Caco-2 (cell line): ENCODE data around the gene BAZ1A. TPM values are rescaled to one million over a fixed set of nuclear protein-coding genes. Genes with fewer than 3 reads are reported as not detected.

ENCODE experiments used
- BruUV-seq: library from RNA; stranded (reverse); fragments of 400-500 nt; replicated peaks from 2 replicates; lab custom pipeline; 2021; lab: Mats Ljungman, UMichigan
- CTCF ChIA-PET: fragments of 300-600 bp; sonication (Branson Sonifier 250); formaldehyde crosslinking; loops from one replicate; lab custom pipeline; 2022; ENCODE audit warnings: antibody characterized with exemption; lab: Charles Lee
- POLR2A ChIA-PET: fragments of 300-600 bp; sonication (Branson Sonifier 250); formaldehyde crosslinking; loops from one replicate; lab custom pipeline; 2022; ENCODE audit warnings: antibody characterized with exemption; lab: Charles Lee
- DNase-seq, 2 experiments: peaks; one replicate each; pipeline versions ENCODE4 v3.0.0 to v3.0.0-alpha.2; 2020 to 2022
- H3K27me3 ChIP-seq: replicated peaks from 2 replicates; pipeline ENCODE4 v1.6.0; 2011; ENCODE audit warnings: low read length; ENCODE audit not compliant: control insufficient read depth, insufficient read depth
- H3K36me3 ChIP-seq: 2 replicates; pipeline ENCODE4 v1.5.1; 2011; ENCODE audit warnings: low read length; ENCODE audit not compliant: control insufficient read depth, insufficient read depth
- H3K4me1 ChIP-seq: fragments of 250-450 bp; sonication (Bioruptor Pico); 2 replicates; pipeline ENCODE4 v1.5.1; 2020; ENCODE audit warnings: mild to moderate bottlenecking
- H3K4me3 ChIP-seq: 2 replicates; pipeline ENCODE4 v1.5.1; 2011; ENCODE audit warnings: low read depth, mild to moderate bottlenecking, control low read depth, low read length
- H3K9me3 ChIP-seq: fragments of 250-450 bp; sonication (Bioruptor Pico); 2 replicates; pipeline ENCODE4 v1.5.1; 2020; ENCODE audit warnings: mild to moderate bottlenecking, moderate library complexity
- H3K27ac Mint-ChIP-seq: one replicate; pipeline ENCODE4 v1.8.0; 2022; ENCODE audit warnings: mixed read lengths; ENCODE audit not compliant: unreplicated experiment
- H3K27me3 Mint-ChIP-seq: one replicate; pipeline ENCODE4 v1.8.0; 2022; ENCODE audit warnings: mixed read lengths; ENCODE audit not compliant: insufficient read depth, unreplicated experiment
- H3K36me3 Mint-ChIP-seq: one replicate; pipeline ENCODE4 v1.8.0; 2022; ENCODE audit warnings: mild to moderate bottlenecking, mixed read lengths; ENCODE audit not compliant: insufficient read depth, unreplicated experiment
- H3K4me1 Mint-ChIP-seq: one replicate; pipeline ENCODE4 v1.8.0; 2022; ENCODE audit warnings: low read depth, mixed read lengths; ENCODE audit not compliant: unreplicated experiment
- H3K4me3 Mint-ChIP-seq: one replicate; pipeline ENCODE4 v1.8.0; 2022; ENCODE audit warnings: mild to moderate bottlenecking, moderate library complexity, mixed read lengths; ENCODE audit not compliant: unreplicated experiment
- H3K9me3 Mint-ChIP-seq: one replicate; pipeline ENCODE4 v1.8.0; 2022; ENCODE audit warnings: mixed read lengths; ENCODE audit not compliant: unreplicated experiment
- CTCF ChIP-seq, 2 experiments: fragments of 200-600 bp in 1 of 2; IDR thresholded peaks; 1 replicate in 1 of 2; 2 replicates in 1 of 2; pipeline versions ENCODE4 v1.5.1 to v1.8.0; 2011 to 2022; ENCODE audit warnings: antibody characterized with exemption in 1 of 2, control low read depth in 1 of 2, inconsistent platforms in 1 of 2, low read depth in 1 of 2, low read length in 1 of 2, mild to moderate bottlenecking in 1 of 2, moderate library complexity in 1 of 2; ENCODE audit not compliant: insufficient read depth in 1 of 2, severe bottlenecking in 1 of 2, unreplicated experiment in 1 of 2
- intact Hi-C: fragments of 100-400 bp; cut with micrococcal nuclease; formaldehyde crosslinking; loops from one replicate; pipeline ENCODE4 v1.10.0; 2022; ENCODE audit not compliant: unreplicated experiment
- total RNA-seq: library from RNA; stranded (reverse); gene quantifications from 2 replicates; pipeline ENCODE4 v1.2.3, GENCODE V29; 2022

BAZ1A gene
- total RNA-seq, 1 experiment from 2014 or later, result 26.1 TPM

- H3K27me3 Mint-ChIP-seq, result no peaks in the 10 kb centered on the region
- intact Hi-C loops, result no loop called here
These were observed 36.3 kb upstream of the BAZ1A start for GRCh38 chr14:34911209-34912150.

DNA sequence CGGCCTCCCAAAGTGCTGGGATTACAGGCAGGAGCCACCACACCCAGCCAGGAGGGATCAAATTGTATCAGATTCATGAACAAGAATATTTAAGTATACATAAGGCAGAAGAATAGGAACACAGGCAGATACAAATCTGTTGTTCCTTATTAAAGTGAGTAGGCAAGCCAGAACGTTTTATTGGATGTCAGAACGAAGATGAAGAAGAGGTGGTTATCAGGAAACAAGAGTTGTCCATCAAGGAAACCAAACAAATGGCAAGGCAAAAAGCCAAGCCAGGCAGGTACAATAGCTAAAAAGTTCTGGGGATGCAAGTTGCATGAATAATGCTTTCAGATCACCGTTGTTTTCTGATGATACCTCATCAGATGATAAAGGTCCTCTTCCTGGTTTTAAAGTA, 31.1 kb upstream of the BAZ1A start:
- ChIA-PET CTCF (no interaction called here), POLR2A (interaction anchor here (0.5 kb wide), 1 partner anchor 146 kb away, joined by 4 read pairs; no protein-coding TSS in a partner anchor)
- Histone ChIP-seq H3K4me3 (no peak overlapping the region), H3K4me1 (no peaks in the 10 kb centered on the region), H3K27me3 (no peaks in the 10 kb centered on the region), H3K36me3 (no peaks in the 10 kb centered on the region), H3K9me3 (no peaks in the 10 kb centered on the region)
- H3K4me3 Mint-ChIP-seq, result no peak overlapping the region
- no peak overlapping the region for H3K27ac Mint-ChIP-seq
- intact Hi-C loops, result no loop called here
- H3K9me3 Mint-ChIP-seq, result no peaks in the 10 kb centered on the region
- no peak for DNase-seq
- BruUV-seq, result no TSS peak
- H3K4me1 Mint-ChIP-seq, result no peaks in the 10 kb centered on the region
- H3K27me3 Mint-ChIP-seq, result no peaks in the 10 kb centered on the region
- H3K36me3 Mint-ChIP-seq, result no peaks in the 10 kb centered on the region
- no peak for TF ChIP-seq CTCF (IDR thresholded peaks at IDR 0.05; ENCODE audit: insufficient read depth in 1 of 2, low read depth in 1 of 2, low read length in 1 of 2, severe bottlenecking in 1 of 2, unreplicated experiment in 1 of 2)

More at GRCh38 chr14:34911209-34912150, 36.3 kb upstream of the BAZ1A start:
- H3K9me3 ChIP-seq, result no peaks in the 10 kb centered on the region
- no TSS peak for BruUV-seq
- no peak for TF ChIP-seq CTCF (IDR thresholded peaks at IDR 0.05; ENCODE audit: insufficient read depth in 1 of 2, low read depth in 1 of 2, low read length in 1 of 2, severe bottlenecking in 1 of 2, unreplicated experiment in 1 of 2)
- Mint-ChIP-seq H3K36me3 (no peaks in the 10 kb centered on the region), H3K9me3 (no peaks in the 10 kb centered on the region), H3K4me3 (no peak overlapping the region), H3K27ac (no peak overlapping the region), H3K4me1 (peaks cover 10% of the 10 kb centered on the region)
- CTCF ChIA-PET, result interaction anchor here (0.6 kb wide), 1 partner anchor 133 kb away, joined by 4 read pairs; no protein-coding TSS in a partner anchor
- H3K27me3 ChIP-seq, result no peaks in the 10 kb centered on the region
- POLR2A ChIA-PET, result interaction anchor here (0.6 kb wide), 1 partner anchor 36 kb away, joined by 4 read pairs; the partner anchor contains the start of gene BAZ1A
- H3K36me3 ChIP-seq, result no peaks in the 10 kb centered on the region
- no peak for DNase-seq
- no peak overlapping the region for H3K4me3 ChIP-seq
- H3K4me1 ChIP-seq, result no peaks in the 10 kb centered on the region

- Histone ChIP-seq H3K9me3 (no peaks in the 10 kb centered on the region), H3K27me3 (no peaks in the 10 kb centered on the region), H3K36me3 (no peaks in the 10 kb centered on the region), H3K4me1 (no peaks in the 10 kb centered on the region), H3K4me3 (no peak overlapping the region)
- H3K4me3 Mint-ChIP-seq, result no peak overlapping the region
- POLR2A ChIA-PET, result no interaction called here
- no peaks in the 10 kb centered on the region for H3K4me1 Mint-ChIP-seq
- intact Hi-C loops, result no loop called here
- no TSS peak for BruUV-seq
- H3K9me3 Mint-ChIP-seq, result no peaks in the 10 kb centered on the region
- H3K27ac Mint-ChIP-seq, result no peak overlapping the region
- no peak for TF ChIP-seq CTCF (IDR thresholded peaks at IDR 0.05; ENCODE audit: insufficient read depth in 1 of 2, low read depth in 1 of 2, low read length in 1 of 2, severe bottlenecking in 1 of 2, unreplicated experiment in 1 of 2)
- no peaks in the 10 kb centered on the region for H3K27me3 Mint-ChIP-seq
- CTCF ChIA-PET, result no interaction called here
- no peaks in the 10 kb centered on the region for H3K36me3 Mint-ChIP-seq
- no peak for DNase-seq
These were observed 20.1 kb upstream of the BAZ1A start for GRCh38 chr14:34895277-34895676.
